ENCODE measurements around the gene MARCHF3.
"Not testable (repeated sequence)": the region's sequence is repeated elsewhere in the genome, so short reads cannot be mapped to it uniquely, and the experiment has no call there.

The MARCHF3 gene

GRCh38 chr5:126839407-126839806, 191.0 kb downstream of the MARCHF3 start:
- not testable (repeated sequence) for DNase-seq

GRCh38 chr5:126837906-126838539, 192.3 kb downstream of the MARCHF3 start:
- no peak for DNase-seq

- no peak for DNase-seq
These were observed 193.1 kb downstream of the MARCHF3 start for GRCh38 chr5:126837242-126837641.

- DNase-seq = no peak
These were observed 193.6 kb downstream of the MARCHF3 start for GRCh38 chr5:126836778-126837177.

GRCh38 chr5:126831156-126831555, 199.2 kb downstream of the MARCHF3 start:
- DNase-seq = no peak

GRCh38 chr5:126830061-126830460, 200.3 kb downstream of the MARCHF3 start:
- DNase-seq = no peak

- DNase-seq = no peak
These were observed 201.3 kb downstream of the MARCHF3 start for GRCh38 chr5:126829098-126829497.

- DNase-seq = no peak
These were observed 203.6 kb downstream of the MARCHF3 start for GRCh38 chr5:126826619-126827215.

- no peak for DNase-seq
These were observed 211.1 kb downstream of the MARCHF3 start for GRCh38 chr5:126819253-126819652.

- no peak for DNase-seq
These were observed 211.6 kb downstream of the MARCHF3 start for GRCh38 chr5:126818736-126819135.
